Dedifferentiated amniotic fluid mesenchymal stem cell (primary cell): ENCODE measurements around the gene TAF6L.
"Not testable (repeated sequence)": the region's sequence is repeated elsewhere in the genome, so short reads cannot be mapped to it uniquely, and the experiment has no call there.

Experiments
- DNase-seq: peaks from one replicate; pipeline ENCODE4 v3.0.0-alpha.2; 2016; ENCODE audit errors: extremely low spot score

The TAF6L gene, protein sequence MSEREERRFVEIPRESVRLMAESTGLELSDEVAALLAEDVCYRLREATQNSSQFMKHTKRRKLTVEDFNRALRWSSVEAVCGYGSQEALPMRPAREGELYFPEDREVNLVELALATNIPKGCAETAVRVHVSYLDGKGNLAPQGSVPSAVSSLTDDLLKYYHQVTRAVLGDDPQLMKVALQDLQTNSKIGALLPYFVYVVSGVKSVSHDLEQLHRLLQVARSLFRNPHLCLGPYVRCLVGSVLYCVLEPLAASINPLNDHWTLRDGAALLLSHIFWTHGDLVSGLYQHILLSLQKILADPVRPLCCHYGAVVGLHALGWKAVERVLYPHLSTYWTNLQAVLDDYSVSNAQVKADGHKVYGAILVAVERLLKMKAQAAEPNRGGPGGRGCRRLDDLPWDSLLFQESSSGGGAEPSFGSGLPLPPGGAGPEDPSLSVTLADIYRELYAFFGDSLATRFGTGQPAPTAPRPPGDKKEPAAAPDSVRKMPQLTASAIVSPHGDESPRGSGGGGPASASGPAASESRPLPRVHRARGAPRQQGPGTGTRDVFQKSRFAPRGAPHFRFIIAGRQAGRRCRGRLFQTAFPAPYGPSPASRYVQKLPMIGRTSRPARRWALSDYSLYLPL

GRCh38 chr11:62771144-62772021 lies at the start of gene TAF6L:
TAF6L (plus strand) TSS chr11:62771396; CDS start chr11:62775784, 4,388 bp downstream.
- peak; percentile 94 for DNase-seq

DNA sequence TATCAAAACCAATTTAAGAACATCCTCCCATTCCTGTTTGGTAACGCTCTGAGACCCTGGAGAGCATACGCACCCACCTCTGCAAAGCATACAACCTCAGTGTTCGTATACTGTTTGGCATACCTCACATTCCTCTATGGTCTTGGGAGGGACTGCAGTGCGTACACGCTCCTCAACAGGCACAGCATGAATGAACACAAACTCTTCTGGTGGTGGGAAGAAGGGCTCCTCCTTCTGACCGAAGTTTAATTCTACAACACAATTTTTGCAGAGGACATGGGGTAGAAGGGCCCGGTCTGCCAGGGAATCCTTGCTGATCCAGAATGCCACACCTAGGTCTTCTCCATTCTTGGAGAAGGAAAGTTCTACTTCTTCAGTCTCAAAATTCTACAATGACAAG lies 49.2 kb upstream of the TAF6L start:
- no peak for DNase-seq

DNA sequence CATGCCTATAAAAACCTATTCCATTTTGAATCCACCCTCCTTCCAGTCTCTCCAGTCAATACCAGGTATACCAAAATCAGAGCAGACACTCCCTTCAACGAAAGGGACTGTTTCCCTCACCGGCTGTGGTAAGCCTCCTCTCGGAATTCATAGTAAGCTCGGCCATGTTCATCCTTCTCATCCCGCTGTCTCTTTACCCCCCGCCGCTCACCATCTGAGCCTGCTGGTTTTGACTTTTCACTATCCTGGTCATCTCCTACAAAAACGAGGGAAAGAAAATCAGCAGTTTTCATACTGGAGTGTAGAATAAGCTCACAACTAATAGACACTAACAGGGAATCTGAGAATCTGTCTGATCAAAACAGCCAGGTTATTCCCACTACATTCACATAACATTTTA lies 47.0 kb upstream of the TAF6L start:
- no peak for DNase-seq

DNA sequence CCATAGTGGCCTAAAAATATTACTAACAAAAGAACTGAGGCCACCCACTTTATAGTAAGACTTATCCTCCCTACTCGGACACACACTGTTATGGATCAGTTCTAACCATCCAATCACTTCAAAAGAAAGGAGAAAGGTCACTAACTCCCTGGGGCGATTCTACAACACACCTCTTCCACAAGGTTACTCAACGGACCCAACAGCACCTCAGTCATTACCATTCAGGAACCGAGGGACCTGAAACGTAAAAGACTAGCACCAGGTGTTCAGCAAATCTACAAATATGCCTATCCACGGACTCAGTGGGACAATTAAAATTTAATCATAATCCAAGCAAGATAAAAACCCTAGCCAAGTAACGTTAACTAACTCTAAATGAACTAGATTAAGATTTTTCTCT lies 45.5 kb upstream of the TAF6L start:
- no peak for DNase-seq

- no peak for DNase-seq
These were observed 44.9 kb upstream of the TAF6L start for GRCh38 chr11:62726156-62726914.

- DNase-seq, result no peak
These were observed 44.4 kb upstream of the TAF6L start for GRCh38 chr11:62726915-62727164.

DNA sequence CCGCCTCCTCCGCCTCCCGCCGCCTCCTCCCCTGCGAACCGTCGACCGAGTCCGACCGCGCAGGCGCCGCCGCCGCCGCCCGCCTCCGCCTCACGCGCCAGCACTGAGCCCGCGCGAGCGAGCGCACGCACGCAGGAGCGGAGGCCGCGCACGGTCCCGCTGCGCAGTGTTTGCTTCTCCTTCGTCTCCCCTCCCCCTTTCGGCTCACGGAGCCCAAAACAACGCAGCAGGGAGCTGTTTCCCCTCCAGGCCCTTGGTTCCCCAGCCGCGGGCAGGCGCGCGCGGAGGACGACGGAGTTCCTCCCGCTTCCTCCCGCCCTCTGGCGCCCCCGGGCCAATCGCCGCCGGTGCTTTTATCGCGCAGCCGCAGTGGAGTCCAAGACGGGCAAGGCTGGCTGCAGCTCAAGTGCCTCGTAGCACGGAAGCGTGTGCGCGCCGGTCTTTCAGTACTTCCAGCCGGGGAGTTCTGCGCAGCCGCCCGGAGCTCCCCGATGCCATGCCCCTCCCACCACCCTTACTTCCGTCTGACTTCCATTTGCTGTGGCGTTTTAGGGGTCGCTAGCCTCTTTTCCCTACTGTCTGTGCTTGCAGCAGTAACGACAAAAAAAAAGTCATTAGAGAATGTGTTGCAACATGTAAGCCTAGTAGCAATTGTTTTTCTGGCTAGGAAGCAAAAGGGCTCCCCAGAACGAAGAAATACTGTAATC lies 43.9 kb upstream of the TAF6L start, which contains the start of gene HNRNPUL2:
TSS of gene HNRNPUL2 (minus strand) at position 293 of the 707 bp plus-strand sequence. CDS start 301 bp downstream, outside the sequence.
- DNase-seq, result peak; percentile 98

- peak; percentile 99 for DNase-seq
These were observed 43.4 kb upstream of the TAF6L start for GRCh38 chr11:62727872-62728170.

DNA sequence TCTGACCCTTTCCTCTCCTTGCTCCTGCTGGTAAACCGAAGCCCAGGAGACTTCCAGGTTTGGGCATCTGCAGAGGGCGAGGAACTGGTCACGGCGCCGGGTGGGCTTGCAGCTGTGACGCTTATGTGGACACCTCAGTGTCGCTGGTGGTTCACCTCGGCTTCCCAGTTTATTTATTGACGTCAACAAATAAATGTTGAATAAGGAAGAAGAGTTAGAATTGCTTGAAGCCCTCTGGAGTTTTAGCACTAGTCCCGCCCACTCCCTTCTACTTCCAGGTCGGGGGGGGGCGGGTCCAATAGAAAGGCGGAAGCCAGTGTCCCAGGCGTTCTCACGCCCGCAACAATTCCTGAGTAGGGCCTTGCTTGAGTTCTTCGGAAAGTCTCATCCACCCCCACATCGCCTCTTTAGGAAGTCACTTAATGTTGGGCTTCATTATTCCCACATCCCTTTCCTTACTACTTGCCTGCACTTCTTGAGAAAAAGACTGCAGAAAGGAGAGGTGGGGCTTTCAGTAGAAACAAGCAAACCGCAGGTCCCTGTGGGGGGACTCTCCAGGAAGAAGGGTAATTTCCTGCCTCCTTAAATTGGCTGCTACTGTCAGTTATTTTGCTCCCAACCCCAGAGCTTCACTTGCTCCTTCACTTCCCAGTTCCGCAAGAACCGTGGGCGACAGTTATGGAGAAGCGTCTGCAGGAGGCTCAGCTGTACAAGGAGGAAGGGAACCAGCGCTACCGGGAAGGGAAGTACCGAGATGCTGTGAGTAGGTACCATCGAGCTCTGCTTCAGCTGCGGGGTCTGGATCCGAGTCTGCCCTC lies 42.8 kb upstream of the TAF6L start, which contains the start of gene TTC9C:
TSS of gene TTC9C (plus strand) at position 316 of the 818 bp plus-strand sequence. CDS start at position 679, 363 bp downstream.
- DNase-seq, result peak; percentile 85

GRCh38 chr11:62730076-62730475 lies 41.1 kb upstream of the TAF6L start:
- not testable (repeated sequence) for DNase-seq

GRCh38 chr11:62732830-62733229 lies 38.4 kb upstream of the TAF6L start:
- DNase-seq, result no peak

- DNase-seq, result no peak
These were observed 34.0 kb upstream of the TAF6L start for GRCh38 chr11:62737196-62737595.

- DNase-seq, result no peak
These were observed 23.6 kb upstream of the TAF6L start for GRCh38 chr11:62747475-62748160.

GRCh38 chr11:62749931-62750330 lies 21.3 kb upstream of the TAF6L start:
- DNase-seq, result not testable (repeated sequence)

DNA sequence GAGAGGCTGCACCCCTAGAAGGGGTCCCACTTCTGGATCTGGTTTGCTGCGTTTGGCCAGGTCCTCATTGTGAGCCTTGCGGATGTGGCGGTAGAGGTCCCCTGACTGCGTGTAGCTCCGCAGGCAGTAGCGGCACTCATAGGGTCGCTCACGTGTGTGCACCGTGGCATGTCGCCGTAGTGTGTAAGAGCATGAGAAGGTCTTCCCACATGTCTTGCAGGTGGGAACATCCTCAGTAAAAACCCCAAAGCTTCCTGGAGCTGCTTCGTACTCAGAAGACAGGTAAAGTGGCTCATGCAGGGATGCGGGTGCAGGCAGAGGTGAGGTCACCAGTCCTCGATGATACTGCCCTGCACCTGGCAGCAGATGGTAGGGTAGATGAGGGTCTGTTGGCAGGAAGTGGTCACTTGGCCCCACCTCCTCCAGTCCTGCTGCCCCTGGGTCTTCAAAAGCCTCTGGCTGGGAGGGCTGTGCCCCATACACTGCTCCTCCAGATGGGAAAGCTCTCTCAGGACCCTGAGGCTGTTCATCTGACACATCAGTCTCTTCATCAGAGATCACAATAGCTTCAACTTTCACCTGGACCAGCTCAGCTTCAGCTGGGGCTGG lies 18.9 kb upstream of the TAF6L start:
- no peak for DNase-seq

GRCh38 chr11:62752994-62753735 lies 18.0 kb upstream of the TAF6L start:
- DNase-seq, result no peak

- peak; percentile 99 for DNase-seq
These were observed 17.2 kb upstream of the TAF6L start, which contains the start of gene ZBTB3 for GRCh38 chr11:62753736-62754603. ZBTB3 (minus strand) TSS chr11:62754160; CDS start chr11:62753664, 496 bp downstream.
